ENCODE measurements around the gene CALY. TPM values are rescaled to one million over a fixed set of nuclear protein-coding genes. Genes with fewer than 3 reads are reported as not detected.
"Not testable (repeated sequence)": the region's sequence is repeated elsewhere in the genome, so short reads cannot be mapped to it uniquely, and the experiment has no call there.

Gene CALY
- total RNA-seq, 2 donors from 2014 or later, result 1.8 TPM; not detected in 1

GRCh38 chr10:133372507-133372906, 35.8 kb upstream of the CALY start:
- WGBS, 2 donors, result 10 to 33% methylated on average over 3 to 13 of the region's 20 CpGs
- Histone ChIP-seq H3K27ac (peak overlapping the region in 1 of 4 donors; percentile 10), H3K36me3 (replicated peaks in 1 of 2; ENCODE audit: insufficient read depth in 1 of 2, low read depth in 2 of 2) (peaks cover 6 to 7% of the 10 kb centered on the region in 2 donors), H3K4me3 (peak overlapping the region in 1 of 2 donors; percentile 88), H3K27me3 (no peaks in the 10 kb centered on the region), H3K9me3 (no peaks in the 10 kb centered on the region), H3K4me1 (peaks cover 21% of the 10 kb centered on the region)
- DNase-seq (peak; percentile 19 to 41 (median 38)), ATAC-seq (no peak)
- TF ChIP-seq POLR2A (IDR thresholded peaks at IDR 0.05) (no peak), CTCF (IDR thresholded peaks at IDR 0.05) (no peak)
- intact Hi-C loops (cut with DNase I), result no loop called here

GRCh38 chr10:133370030-133370786, 33.5 kb upstream of the CALY start:
- DNase-seq, result no peak

GRCh38 chr10:133368153-133368552, 31.5 kb upstream of the CALY start:
- 90% methylated on average over 7 of the region's 7 CpGs; no CpG with 5 or more reads in 1 of the 2 donors for WGBS, 2 donors
- H3K36me3 ChIP-seq (replicated peaks in 1 of 2; ENCODE audit: insufficient read depth in 1 of 2, low read depth in 2 of 2), result peaks cover 23 to 30% of the 10 kb centered on the region in 2 donors
- no peaks in the 10 kb centered on the region for H3K9me3 ChIP-seq
- DNase-seq (no peak), ATAC-seq (no peak)
- peaks cover 14% of the 10 kb centered on the region for H3K4me1 ChIP-seq
- no peak overlapping the region for H3K4me3 ChIP-seq
- intact Hi-C loops (cut with DNase I), result no loop called here
- no peaks in the 10 kb centered on the region for H3K27me3 ChIP-seq
- no peak overlapping the region for H3K27ac ChIP-seq
- TF ChIP-seq POLR2A (IDR thresholded peaks at IDR 0.05) (no peak), CTCF (IDR thresholded peaks at IDR 0.05) (no peak)

More at GRCh38 chr10:133370030-133370786, 33.5 kb upstream of the CALY start:
- Histone ChIP-seq H3K27ac (no peak overlapping the region), H3K36me3 (replicated peaks in 1 of 2; ENCODE audit: insufficient read depth in 1 of 2, low read depth in 2 of 2) (peaks cover 16 to 25% of the 10 kb centered on the region in 2 donors), H3K9me3 (no peaks in the 10 kb centered on the region), H3K4me1 (peaks cover 20% of the 10 kb centered on the region), H3K27me3 (no peaks in the 10 kb centered on the region), H3K4me3 (no peak overlapping the region)
- no peak for ATAC-seq
- no peak for TF ChIP-seq CTCF (IDR thresholded peaks at IDR 0.05)
- TF ChIP-seq POLR2A (IDR thresholded peaks at IDR 0.05), result no peak
- 83 to 95% methylated on average over 23 to 24 of the region's 24 CpGs for WGBS, 2 donors
- intact Hi-C loops (cut with DNase I), result no loop called here

GRCh38 chr10:133367461-133367860, 30.8 kb upstream of the CALY start:
- H3K36me3 ChIP-seq (replicated peaks in 1 of 2; ENCODE audit: insufficient read depth in 1 of 2, low read depth in 2 of 2), result peaks cover 24 to 30% of the 10 kb centered on the region in 2 donors
- DNase-seq; H3K4me3 ChIP-seq; H3K27me3 ChIP-seq; ATAC-seq; H3K27ac ChIP-seq; H3K9me3 ChIP-seq; intact Hi-C loops (cut with DNase I): not testable (repeated sequence)
- H3K4me1 ChIP-seq, result peaks cover 13% of the 10 kb centered on the region
- 40 to 87% methylated on average over 1 to 3 of the region's 7 CpGs for WGBS, 2 donors

- TF ChIP-seq CTCF (IDR thresholded peaks at IDR 0.05), result no peak
- no peak for TF ChIP-seq POLR2A (IDR thresholded peaks at IDR 0.05)
- H3K4me3 ChIP-seq, result no peak overlapping the region
- no peak for ATAC-seq
- H3K9me3 ChIP-seq, result no peaks in the 10 kb centered on the region
- WGBS, 2 donors, result 94 to 96% methylated on average over 3 to 10 of the region's 13 CpGs
- intact Hi-C loops (cut with DNase I), result no loop called here
- H3K27me3 ChIP-seq, result no peaks in the 10 kb centered on the region
- peaks cover 6% of the 10 kb centered on the region for H3K4me1 ChIP-seq
- no peak for DNase-seq
- H3K36me3 ChIP-seq (replicated peaks in 1 of 2; ENCODE audit: insufficient read depth in 1 of 2, low read depth in 2 of 2), result peaks cover 25 to 30% of the 10 kb centered on the region in 2 donors
- no peak overlapping the region for H3K27ac ChIP-seq
These were observed 30.1 kb upstream of the CALY start for GRCh38 chr10:133366751-133367150.
